Stimulated activated CD4-positive, alpha-beta T cell treated with anti-CD3 and anti-CD28 coated beads, Interleukin-4, amount 100 ng/mL, for 48 hours (primary cell): ENCODE data around the gene PPP1R2.
"Not testable (repeated sequence)": the region's sequence is repeated elsewhere in the genome, so short reads cannot be mapped to it uniquely, and the experiment has no call there.

Source experiments
- DNase-seq, 2 donors: peaks; one replicate each; pipeline ENCODE4 v3.0.0-alpha.2; 2020; ENCODE audit warnings: low read depth in 2 of 2

Gene PPP1R2

GRCh38 chr3:195539479-195539878, 3.6 kb downstream of the PPP1R2 start:
- DNase-seq: no peak

- DNase-seq: no peak
Observed at GRCh38 chr3:195537995-195538394, 5.1 kb downstream of the PPP1R2 start.

- DNase-seq: no peak
Observed at GRCh38 chr3:195535293-195535692, 7.8 kb downstream of the PPP1R2 start.

- no peak for DNase-seq
Observed at GRCh38 chr3:195532834-195533233, 10.3 kb downstream of the PPP1R2 start.

GRCh38 chr3:195532345-195532744, 10.8 kb downstream of the PPP1R2 start:
- DNase-seq: no peak

GRCh38 chr3:195531683-195532082, 11.4 kb downstream of the PPP1R2 start:
- no peak for DNase-seq

- DNase-seq: no peak
Observed at GRCh38 chr3:195526492-195526891, 16.6 kb downstream of the PPP1R2 start.

- DNase-seq: no peak
Observed at GRCh38 chr3:195524171-195524896, 18.8 kb downstream of the PPP1R2 start.

GRCh38 chr3:195522254-195523023, 20.7 kb downstream of the PPP1R2 start:
- DNase-seq: no peak

- DNase-seq: no peak
Observed at GRCh38 chr3:195517030-195517429, 26.1 kb downstream of the PPP1R2 start.

- not testable (repeated sequence) for DNase-seq
Observed at GRCh38 chr3:195514610-195515235, 28.4 kb downstream of the PPP1R2 start.

- no peak for DNase-seq
Observed at GRCh38 chr3:195512798-195513345, 30.3 kb downstream of the PPP1R2 start.

- no peak for DNase-seq
Observed at GRCh38 chr3:195511136-195511535, 32.0 kb downstream of the PPP1R2 start.

GRCh38 chr3:195508185-195508584, 34.9 kb downstream of the PPP1R2 start:
- DNase-seq: no peak

- no peak for DNase-seq
Observed at GRCh38 chr3:195475614-195476013, 67.5 kb downstream of the PPP1R2 start.

- DNase-seq: not testable (repeated sequence)
Observed at GRCh38 chr3:195475116-195475515, 68.0 kb downstream of the PPP1R2 start.

- no peak for DNase-seq
Observed at GRCh38 chr3:195468841-195469240, 74.3 kb downstream of the PPP1R2 start.

GRCh38 chr3:195468391-195468776, 74.7 kb downstream of the PPP1R2 start:
- DNase-seq: no peak

- DNase-seq: no peak
Observed at GRCh38 chr3:195467641-195468390, 75.3 kb downstream of the PPP1R2 start.

- no peak for DNase-seq
Observed at GRCh38 chr3:195466251-195466650, 76.9 kb downstream of the PPP1R2 start.
